ENCODE data around the gene MT1B.

- TF ChIP-seq RERE (CRISPR knock-in tag; IDR thresholded peaks at IDR 0.05; ENCODE audit: low read depth), result no peak
- no peak for TF ChIP-seq KDM5B (CRISPR knock-in tag; IDR thresholded peaks at IDR 0.05; ENCODE audit: borderline replicate concordance)
- TF ChIP-seq, protein P1, sequence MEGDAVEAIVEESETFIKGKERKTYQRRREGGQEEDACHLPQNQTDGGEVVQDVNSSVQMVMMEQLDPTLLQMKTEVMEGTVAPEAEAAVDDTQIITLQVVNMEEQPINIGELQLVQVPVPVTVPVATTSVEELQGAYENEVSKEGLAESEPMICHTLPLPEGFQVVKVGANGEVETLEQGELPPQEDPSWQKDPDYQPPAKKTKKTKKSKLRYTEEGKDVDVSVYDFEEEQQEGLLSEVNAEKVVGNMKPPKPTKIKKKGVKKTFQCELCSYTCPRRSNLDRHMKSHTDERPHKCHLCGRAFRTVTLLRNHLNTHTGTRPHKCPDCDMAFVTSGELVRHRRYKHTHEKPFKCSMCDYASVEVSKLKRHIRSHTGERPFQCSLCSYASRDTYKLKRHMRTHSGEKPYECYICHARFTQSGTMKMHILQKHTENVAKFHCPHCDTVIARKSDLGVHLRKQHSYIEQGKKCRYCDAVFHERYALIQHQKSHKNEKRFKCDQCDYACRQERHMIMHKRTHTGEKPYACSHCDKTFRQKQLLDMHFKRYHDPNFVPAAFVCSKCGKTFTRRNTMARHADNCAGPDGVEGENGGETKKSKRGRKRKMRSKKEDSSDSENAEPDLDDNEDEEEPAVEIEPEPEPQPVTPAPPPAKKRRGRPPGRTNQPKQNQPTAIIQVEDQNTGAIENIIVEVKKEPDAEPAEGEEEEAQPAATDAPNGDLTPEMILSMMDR (CRISPR knock-in tag; IDR thresholded peaks at IDR 0.05), result no peak
- no peak for TF ChIP-seq ARHGAP35 (CRISPR knock-in tag; IDR thresholded peaks at IDR 0.05; ENCODE audit: borderline replicate concordance)
- no peak for TF ChIP-seq NRL (CRISPR knock-in tag; IDR thresholded peaks at IDR 0.05; ENCODE audit: borderline replicate concordance)
- TF ChIP-seq JUN (CRISPR knock-in tag; IDR thresholded peaks at IDR 0.05), result no peak
- no peak for TF ChIP-seq MEIS1 (CRISPR knock-in tag; IDR thresholded peaks at IDR 0.05; ENCODE audit: borderline replicate concordance)
- TF ChIP-seq, protein P2, sequence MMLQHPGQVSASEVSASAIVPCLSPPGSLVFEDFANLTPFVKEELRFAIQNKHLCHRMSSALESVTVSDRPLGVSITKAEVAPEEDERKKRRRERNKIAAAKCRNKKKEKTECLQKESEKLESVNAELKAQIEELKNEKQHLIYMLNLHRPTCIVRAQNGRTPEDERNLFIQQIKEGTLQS (CRISPR knock-in tag; IDR thresholded peaks at IDR 0.05), result no peak
Measured at GRCh38 chr16:56672761-56673536, 21.3 kb downstream of the MT1B start.
